ENCODE measurements around the gene NPR3. TPM values are rescaled to one million over a fixed set of nuclear protein-coding genes. Genes with fewer than 3 reads are reported as not detected.

The NPR3 gene
- polyA plus RNA-seq, 1 donor (not counting 4 experiments of a cell fraction or from before 2014, with no cell fraction given) = 0.12 TPM

GRCh38 chr5:32753765-32754164 lies 42.6 kb downstream of the NPR3 start:
- H3K27me3 ChIP-seq (ENCODE audit: control insufficient read depth, extremely low read depth, insufficient read depth, low read length) = no peaks in the 10 kb centered on the region
- no peaks in the 10 kb centered on the region for H3K79me2 ChIP-seq (ENCODE audit: control insufficient read depth, insufficient read depth, low read length)
- H4K20me1 ChIP-seq (ENCODE audit: control insufficient read depth, extremely low read depth, insufficient read depth, low read length) = no peaks in the 10 kb centered on the region
- no peaks in the 10 kb centered on the region for H3K9me3 ChIP-seq (ENCODE audit: control insufficient read depth, low read depth, low read length)
- H3K9ac ChIP-seq (ENCODE audit: control insufficient read depth, extremely low read depth, insufficient read depth, low read length) = no peak overlapping the region
- no peak overlapping the region for H3K4me3 ChIP-seq (ENCODE audit: control insufficient read depth in 2 of 3, extremely low read depth in 1 of 3, insufficient read depth in 2 of 3, low read depth in 1 of 3, low read length in 3 of 3)
- H3K27ac ChIP-seq (ENCODE audit: control insufficient read depth, insufficient read depth, low read length) = no peak overlapping the region
- no peak for DNase-seq (ENCODE audit: low read depth, low spot score)
- TF ChIP-seq CTCF (optimal IDR thresholded peaks at IDR 0.05 in 1 of 3, IDR thresholded peaks at IDR 0.05 in 1 of 3, conservative IDR thresholded peaks at IDR 0.05 in 1 of 3; ENCODE audit: extremely low read depth in 1 of 3, insufficient read depth in 2 of 3, low read length in 3 of 3) (no peak), EZH2 (IDR thresholded peaks at IDR 0.05; ENCODE audit: low read length) (no peak)
- H2AFZ ChIP-seq (ENCODE audit: control insufficient read depth, low read length) = no peak overlapping the region
- H3K36me3 ChIP-seq (ENCODE audit: control insufficient read depth in 2 of 2, extremely low read depth in 1 of 2, insufficient read depth in 2 of 2, low read length in 2 of 2) = no peaks in the 10 kb centered on the region
- no peak for FAIRE-seq
- no peak overlapping the region for H3K4me2 ChIP-seq (ENCODE audit: control insufficient read depth, extremely low read depth, insufficient read depth, low read depth, low read length)
- dilution Hi-C loops (cut with MboI; ENCODE audit: extremely low pct_ligation_motif_present, low sequenced_read_pairs) = no loop called here
- no peaks in the 10 kb centered on the region for H3K9me1 ChIP-seq (ENCODE audit: control insufficient read depth, extremely low read depth, insufficient read depth, low read length)
- H3K4me1 ChIP-seq (ENCODE audit: control insufficient read depth, extremely low read depth, insufficient read depth, low read length) = no peaks in the 10 kb centered on the region

DNA sequence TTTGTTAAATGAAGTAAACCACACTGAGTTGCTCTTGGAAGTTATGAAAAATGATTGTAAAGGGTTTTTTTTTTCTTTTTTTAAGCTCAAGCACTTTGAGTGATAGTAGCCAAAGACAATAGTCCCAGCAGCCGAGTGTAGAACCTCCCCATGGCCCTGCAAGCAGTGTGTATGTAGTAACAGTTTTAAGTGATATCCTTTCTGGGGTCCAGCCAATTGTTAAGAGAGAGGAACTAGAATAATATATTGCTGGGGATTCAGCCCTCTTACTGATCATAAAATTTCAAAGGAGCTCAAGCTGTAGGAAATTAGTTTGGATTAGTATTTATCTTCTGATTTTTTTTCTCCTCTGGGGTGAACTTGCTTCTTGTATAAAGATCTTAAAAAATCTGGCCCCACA lies 43.2 kb downstream of the NPR3 start:
- Histone ChIP-seq H3K27ac (ENCODE audit: control insufficient read depth, insufficient read depth, low read length) (no peak overlapping the region), H3K9me1 (ENCODE audit: control insufficient read depth, extremely low read depth, insufficient read depth, low read length) (no peaks in the 10 kb centered on the region), H3K4me1 (ENCODE audit: control insufficient read depth, extremely low read depth, insufficient read depth, low read length) (no peaks in the 10 kb centered on the region), H3K79me2 (ENCODE audit: control insufficient read depth, insufficient read depth, low read length) (no peaks in the 10 kb centered on the region), H3K27me3 (ENCODE audit: control insufficient read depth, extremely low read depth, insufficient read depth, low read length) (no peaks in the 10 kb centered on the region), H3K9me3 (ENCODE audit: control insufficient read depth, low read depth, low read length) (no peaks in the 10 kb centered on the region), H2AFZ (ENCODE audit: control insufficient read depth, low read length) (no peak overlapping the region), H3K4me2 (ENCODE audit: control insufficient read depth, extremely low read depth, insufficient read depth, low read depth, low read length) (no peak overlapping the region), H3K4me3 (ENCODE audit: control insufficient read depth in 2 of 3, extremely low read depth in 1 of 3, insufficient read depth in 2 of 3, low read depth in 1 of 3, low read length in 3 of 3) (no peak overlapping the region), H3K36me3 (ENCODE audit: control insufficient read depth in 2 of 2, extremely low read depth in 1 of 2, insufficient read depth in 2 of 2, low read length in 2 of 2) (no peaks in the 10 kb centered on the region), H3K9ac (ENCODE audit: control insufficient read depth, extremely low read depth, insufficient read depth, low read length) (no peak overlapping the region), H4K20me1 (ENCODE audit: control insufficient read depth, extremely low read depth, insufficient read depth, low read length) (no peaks in the 10 kb centered on the region)
- no peak for FAIRE-seq
- TF ChIP-seq CTCF (optimal IDR thresholded peaks at IDR 0.05 in 1 of 3, IDR thresholded peaks at IDR 0.05 in 1 of 3, conservative IDR thresholded peaks at IDR 0.05 in 1 of 3; ENCODE audit: extremely low read depth in 1 of 3, insufficient read depth in 2 of 3, low read length in 3 of 3) (no peak), EZH2 (IDR thresholded peaks at IDR 0.05; ENCODE audit: low read length) (no peak)
- dilution Hi-C loops (cut with MboI; ENCODE audit: extremely low pct_ligation_motif_present, low sequenced_read_pairs) = no loop called here
- DNase-seq (ENCODE audit: low read depth, low spot score) = no peak

All from keratinocyte (primary cell).